CD14-positive monocyte (primary cell): Measurements from ENCODE around the gene SETD3. TPM values are rescaled to one million over a fixed set of nuclear protein-coding genes. Genes with fewer than 3 reads are reported as not detected.
A peak's percentile ranks its signal among the peaks of the same experiment; 100 is the strongest.

Experiments used
- DNase-seq, 3 donors: peaks; one replicate each; pipeline ENCODE4 v3.0.0-alpha.2; 2011 to 2022
- H2AFZ ChIP-seq: 2 replicates; pipeline ENCODE4 v1.6.0; 2012; ENCODE audit warnings: mild to moderate bottlenecking, low read depth, low read length, inconsistent platforms; ENCODE audit not compliant: insufficient read depth, poor library complexity, severe bottlenecking
- H3K27ac ChIP-seq, 2 donors: 1 replicate in 1 of 2; 2 replicates in 1 of 2; pipeline ENCODE4 v1.5.1; 2012 to 2013; ENCODE audit warnings: low read length in 2 of 2, control low read depth in 1 of 2, inconsistent platforms in 1 of 2, low read depth in 1 of 2, mild to moderate bottlenecking in 1 of 2
- H3K27me3 ChIP-seq, 2 donors: one replicate each; pipeline versions ENCODE4 v1.6.0 to v1.6.1; 2011 to 2013; ENCODE audit warnings: low read length in 2 of 2; ENCODE audit not compliant: control insufficient read depth in 2 of 2, insufficient read depth in 2 of 2
- H3K36me3 ChIP-seq, 2 donors: replicated peaks in 1 of 2; 1 replicate in 1 of 2; 2 replicates in 1 of 2; pipeline versions ENCODE4 v1.5.1 to v1.6.1; 2012 to 2013; ENCODE audit warnings: low read length in 2 of 2, control low read depth in 1 of 2, inconsistent platforms in 1 of 2, mild to moderate bottlenecking in 1 of 2; ENCODE audit not compliant: insufficient read depth in 2 of 2, control insufficient read depth in 1 of 2
- H3K4me1 ChIP-seq, 2 donors: 1 replicate in 1 of 2; 2 replicates in 1 of 2; pipeline versions ENCODE4 v1.5.1 to v1.6.1; 2012 to 2013; ENCODE audit warnings: low read length in 2 of 2, control low read depth in 1 of 2, inconsistent platforms in 1 of 2, mild to moderate bottlenecking in 1 of 2, moderate library complexity in 1 of 2; ENCODE audit not compliant: insufficient read depth in 2 of 2, control insufficient read depth in 1 of 2
- H3K4me2 ChIP-seq: replicated peaks from 2 replicates; pipeline ENCODE3; 2012; ENCODE audit warnings: low read length, moderate library complexity, mild to moderate bottlenecking; ENCODE audit not compliant: poor library complexity, severe bottlenecking; ENCODE audit errors: extremely low read depth
- H3K4me3 ChIP-seq, 3 experiments: fragments of 200-600 bp in 1 of 3; sonication (generic) in 1 of 3; replicated peaks in 1 of 3; 1 replicate in 2 of 3; 2 replicates in 1 of 3; pipeline ENCODE4 v1.5.1; 2011 to 2013; ENCODE audit warnings: low read length in 3 of 3, mild to moderate bottlenecking in 3 of 3, control low read depth in 2 of 3, low read depth in 2 of 3, inconsistent platforms in 1 of 3, moderate library complexity in 1 of 3
- H3K79me2 ChIP-seq: 2 replicates; pipeline ENCODE4 v1.6.0; 2012; ENCODE audit warnings: mild to moderate bottlenecking, control low read depth, inconsistent platforms, low read length, moderate library complexity; ENCODE audit not compliant: insufficient read depth
- H3K9ac ChIP-seq: 2 replicates; pipeline ENCODE4 v1.6.0; 2017; ENCODE audit warnings: low read length, mild to moderate bottlenecking; ENCODE audit not compliant: insufficient read depth, poor library complexity, severe bottlenecking
- H3K9me3 ChIP-seq, 2 donors: replicated peaks in 1 of 2; 1 replicate in 1 of 2; 2 replicates in 1 of 2; pipeline versions ENCODE4 v1.5.1 to v1.6.1; 2012 to 2013; ENCODE audit warnings: low read length in 2 of 2, control low read depth in 1 of 2; ENCODE audit not compliant: control insufficient read depth in 1 of 2, insufficient read depth in 1 of 2
- H4K20me1 ChIP-seq: 2 replicates; pipeline ENCODE4 v1.6.0; 2012; ENCODE audit warnings: mild to moderate bottlenecking, low read length, control low read depth, moderate library complexity; ENCODE audit not compliant: insufficient read depth
- H3K27ac Mint-ChIP-seq, 7 donors: one replicate each; pipeline ENCODE4 v1.8.0; 2020; ENCODE audit warnings: mild to moderate bottlenecking in 7 of 7, mixed read lengths in 7 of 7, moderate library complexity in 6 of 7, inconsistent platforms in 2 of 7
- H3K27me3 Mint-ChIP-seq, 3 donors: one replicate each; pipeline ENCODE4 v1.8.0; 2021 to 2022; ENCODE audit warnings: low read depth in 3 of 3, mild to moderate bottlenecking in 3 of 3, mixed read lengths in 3 of 3, moderate library complexity in 3 of 3, inconsistent platforms in 1 of 3
- H3K36me3 Mint-ChIP-seq, 2 donors: one replicate each; pipeline ENCODE4 v1.8.0; 2020; ENCODE audit warnings: mixed read lengths in 2 of 2, inconsistent platforms in 1 of 2, mild to moderate bottlenecking in 1 of 2
- H3K4me1 Mint-ChIP-seq: one replicate; pipeline ENCODE4 v1.8.0; 2020; ENCODE audit warnings: mild to moderate bottlenecking, mixed read lengths
- H3K4me3 Mint-ChIP-seq, 2 donors: one replicate each; pipeline ENCODE4 v1.8.0; 2020; ENCODE audit warnings: mild to moderate bottlenecking in 2 of 2, mixed read lengths in 2 of 2, moderate library complexity in 1 of 2
- H3K9me3 Mint-ChIP-seq, 7 donors: one replicate each; pipeline ENCODE4 v1.8.0; 2020 to 2022; ENCODE audit warnings: mixed read lengths in 7 of 7, mild to moderate bottlenecking in 6 of 7, moderate library complexity in 6 of 7, inconsistent platforms in 2 of 7
- WGBS: methylation state at CpG from one replicate; pipeline ENCODE4 v1.1.5; 2013; ENCODE audit warnings: missing lambda C conversion rate; ENCODE audit not compliant: insufficient coverage; 5-methylcytosine and 5-hydroxymethylcytosine counted together
- intact Hi-C, 2 donors: fragments of 100-400 bp; cut with micrococcal nuclease; formaldehyde crosslinking; loops; one replicate each; pipeline versions ENCODE4 v1.15.0 to v1.15.1; 2023
- polyA plus RNA-seq, 3 donors: library from polyadenylated mRNA; depleted of rRNA in 1 of 3; unstranded in 2 of 3; stranded (reverse) in 1 of 3; fragments of 300-500 nt in 2 of 3; fragments of >200 nt in 1 of 3; fragmentation: Illumina TruSeq in 2 of 3; gene quantifications; 1 replicate in 2 of 3; 2 replicates in 1 of 3; pipeline ENCODE4 v1.2.3, GENCODE V29; 2012 to 2021
- TF ChIP-seq, protein P1 (sequence below): fragments of 200-600 bp; IDR thresholded peaks from one replicate; pipeline ENCODE4 v1.8.0; 2022; ENCODE audit warnings: antibody characterized with exemption, mild to moderate bottlenecking

SETD3 gene
- polyA plus RNA-seq, 3 donors: 22.9 to 39.5 (median 38.7) TPM

GRCh38 chr14:99513183-99513694 is 32.6 kb upstream of the SETD3 start:
- Mint-ChIP-seq H3K36me3 (peaks cover 29 to 45% of the 10 kb centered on the region in 2 donors), H3K4me3 (no peak overlapping the region), H3K4me1 (peaks cover 2% of the 10 kb centered on the region), H3K27ac (peak overlapping the region in 3 of 7 donors; percentile 6 to 35 (median 22)), H3K27me3 (peaks cover 1 to 4% (median 3%) of the 10 kb centered on the region in 3 donors), H3K9me3 (no peaks in the 10 kb centered on the region)
- Histone ChIP-seq H3K9me3 (no peaks in the 10 kb centered on the region), H3K4me3 (no peak overlapping the region), H3K9ac (no peak overlapping the region), H3K36me3 (peaks cover 41 to 43% of the 10 kb centered on the region in 2 donors), H4K20me1 (peaks cover 15% of the 10 kb centered on the region), H2AFZ (no peak overlapping the region), H3K4me1 (no peaks in the 10 kb centered on the region), H3K27me3 (no peaks in the 10 kb centered on the region), H3K27ac (no peak overlapping the region), H3K79me2 (no peaks in the 10 kb centered on the region), H3K4me2 (no peak overlapping the region)
- intact Hi-C loops: no loop called here
- TF ChIP-seq, protein P1, sequence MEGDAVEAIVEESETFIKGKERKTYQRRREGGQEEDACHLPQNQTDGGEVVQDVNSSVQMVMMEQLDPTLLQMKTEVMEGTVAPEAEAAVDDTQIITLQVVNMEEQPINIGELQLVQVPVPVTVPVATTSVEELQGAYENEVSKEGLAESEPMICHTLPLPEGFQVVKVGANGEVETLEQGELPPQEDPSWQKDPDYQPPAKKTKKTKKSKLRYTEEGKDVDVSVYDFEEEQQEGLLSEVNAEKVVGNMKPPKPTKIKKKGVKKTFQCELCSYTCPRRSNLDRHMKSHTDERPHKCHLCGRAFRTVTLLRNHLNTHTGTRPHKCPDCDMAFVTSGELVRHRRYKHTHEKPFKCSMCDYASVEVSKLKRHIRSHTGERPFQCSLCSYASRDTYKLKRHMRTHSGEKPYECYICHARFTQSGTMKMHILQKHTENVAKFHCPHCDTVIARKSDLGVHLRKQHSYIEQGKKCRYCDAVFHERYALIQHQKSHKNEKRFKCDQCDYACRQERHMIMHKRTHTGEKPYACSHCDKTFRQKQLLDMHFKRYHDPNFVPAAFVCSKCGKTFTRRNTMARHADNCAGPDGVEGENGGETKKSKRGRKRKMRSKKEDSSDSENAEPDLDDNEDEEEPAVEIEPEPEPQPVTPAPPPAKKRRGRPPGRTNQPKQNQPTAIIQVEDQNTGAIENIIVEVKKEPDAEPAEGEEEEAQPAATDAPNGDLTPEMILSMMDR: no peak
- 91% methylated on average over 14 of the region's 15 CpGs for WGBS
- peak in 1 of 3 donors; percentile 3 for DNase-seq

- no peaks in the 10 kb centered on the region for H3K27me3 ChIP-seq
- no peaks in the 10 kb centered on the region for H3K4me1 ChIP-seq
- DNase-seq: no peak
- Mint-ChIP-seq H3K4me3 (no peak overlapping the region), H3K4me1 (peaks cover 2% of the 10 kb centered on the region), H3K36me3 (peaks cover 35 to 51% of the 10 kb centered on the region in 2 donors), H3K27me3 (peaks cover 1 to 4% (median 3%) of the 10 kb centered on the region in 3 donors), H3K9me3 (no peaks in the 10 kb centered on the region), H3K27ac (peak overlapping the region in 1 of 7 donors; percentile 23)
- no peak overlapping the region for H2AFZ ChIP-seq
- intact Hi-C loops: no loop called here
- TF ChIP-seq, protein P1: no peak
- no peak overlapping the region for H3K9ac ChIP-seq
- H3K9me3 ChIP-seq: no peaks in the 10 kb centered on the region
- no peak overlapping the region for H3K4me3 ChIP-seq
- H3K4me2 ChIP-seq: no peak overlapping the region
- H3K79me2 ChIP-seq: no peaks in the 10 kb centered on the region
- WGBS: 97% methylated on average over 16 of the region's 16 CpGs
- peaks cover 15% of the 10 kb centered on the region for H4K20me1 ChIP-seq
- H3K27ac ChIP-seq: no peak overlapping the region
- H3K36me3 ChIP-seq: peaks cover 47 to 49% of the 10 kb centered on the region in 2 donors
Observed at GRCh38 chr14:99512571-99513182, 32.0 kb upstream of the SETD3 start.
